GM12865 (cell line): Measurements from ENCODE around the gene TTC21B.

ENCODE experiments used
- DNase-seq: peaks from one replicate; pipeline ENCODE4 v3.0.0; 2010; ENCODE audit warnings: low read depth
- H3K4me3 ChIP-seq: 2 replicates; pipeline ENCODE4 v1.5.1; 2011; ENCODE audit warnings: mild to moderate bottlenecking, low read depth, low read length, control low read depth
- CTCF ChIP-seq: IDR thresholded peaks from 2 replicates; pipeline ENCODE4 v1.5.1; 2011; ENCODE audit warnings: low read length, control low read depth, low read depth, inconsistent platforms; ENCODE audit not compliant: insufficient read depth; ENCODE audit errors: missing control alignments

The TTC21B gene

GRCh38 chr2:165927353-165927752, 26.2 kb downstream of the TTC21B start:
- H3K4me3 ChIP-seq = no peak overlapping the region
- no peak for TF ChIP-seq CTCF
- DNase-seq = no peak

- no peak overlapping the region for H3K4me3 ChIP-seq
- DNase-seq = no peak
- no peak for TF ChIP-seq CTCF
Observed at GRCh38 chr2:165924946-165925345, 28.6 kb downstream of the TTC21B start.

GRCh38 chr2:165920748-165921147, 32.8 kb downstream of the TTC21B start:
- TF ChIP-seq CTCF = no peak
- no peak for DNase-seq
- no peak overlapping the region for H3K4me3 ChIP-seq

GRCh38 chr2:165913636-165914035, 39.9 kb downstream of the TTC21B start:
- DNase-seq = no peak
- H3K4me3 ChIP-seq = no peak overlapping the region
- no peak for TF ChIP-seq CTCF

- H3K4me3 ChIP-seq = no peak overlapping the region
- no peak for DNase-seq
- no peak for TF ChIP-seq CTCF
Observed at GRCh38 chr2:165911981-165912380, 41.6 kb downstream of the TTC21B start.

GRCh38 chr2:165911231-165911630, 42.3 kb downstream of the TTC21B start:
- TF ChIP-seq CTCF = no peak
- H3K4me3 ChIP-seq = no peak overlapping the region
- DNase-seq = no peak

GRCh38 chr2:165909466-165909865, 44.1 kb downstream of the TTC21B start:
- TF ChIP-seq CTCF = no peak
- H3K4me3 ChIP-seq = no peak overlapping the region
- DNase-seq = no peak
